ENCODE results near the gene RALGDS.
"Not testable (repeated sequence)": the region's sequence is repeated elsewhere in the genome, so short reads cannot be mapped to it uniquely, and the experiment has no call there.

The RALGDS gene

DNA sequence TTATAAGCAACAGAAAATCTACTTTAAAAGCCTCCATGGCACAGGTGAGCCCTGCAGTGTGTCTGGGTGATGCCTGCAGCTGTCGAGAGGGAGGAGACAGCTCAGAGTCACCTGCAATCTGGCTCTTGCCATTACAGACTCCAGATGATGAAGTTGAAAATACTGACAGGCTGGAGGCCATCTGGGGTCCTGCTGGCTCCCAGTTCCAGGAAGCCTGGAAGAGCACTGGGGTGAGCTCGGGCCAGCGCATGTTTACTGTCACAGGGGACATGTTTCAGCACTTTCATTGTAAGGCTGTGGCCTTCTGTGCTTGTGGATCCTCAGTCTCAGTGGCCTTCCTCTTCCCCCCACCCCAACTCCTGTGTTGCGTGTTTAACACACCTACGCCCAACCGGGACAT lies 30.9 kb downstream of the RALGDS start:
- DNase-seq (ENCODE audit: low read depth in 1 of 2, low spot score in 1 of 2), result no peak

DNA sequence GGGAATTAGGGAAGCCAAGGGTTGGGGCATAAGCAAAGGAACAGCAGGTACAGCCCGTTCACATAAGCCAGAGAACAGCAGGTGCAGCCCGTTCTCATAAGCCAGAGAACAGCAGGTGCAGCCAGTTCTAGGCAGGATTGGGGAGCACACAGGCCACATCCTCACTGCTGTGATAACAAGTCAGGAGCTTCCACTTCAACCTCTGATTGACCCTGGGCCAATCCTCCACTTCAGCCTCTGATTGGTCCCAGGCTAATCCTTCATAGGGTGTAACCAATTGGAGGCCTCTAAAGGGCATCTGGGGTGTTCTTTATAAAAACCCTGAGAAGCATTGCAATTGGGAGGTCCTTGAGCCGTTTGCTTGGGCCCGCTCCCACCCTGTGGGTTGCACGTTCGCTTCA lies 31.8 kb downstream of the RALGDS start:
- no peak for DNase-seq (ENCODE audit: low read depth in 1 of 2, low spot score in 1 of 2)

DNA sequence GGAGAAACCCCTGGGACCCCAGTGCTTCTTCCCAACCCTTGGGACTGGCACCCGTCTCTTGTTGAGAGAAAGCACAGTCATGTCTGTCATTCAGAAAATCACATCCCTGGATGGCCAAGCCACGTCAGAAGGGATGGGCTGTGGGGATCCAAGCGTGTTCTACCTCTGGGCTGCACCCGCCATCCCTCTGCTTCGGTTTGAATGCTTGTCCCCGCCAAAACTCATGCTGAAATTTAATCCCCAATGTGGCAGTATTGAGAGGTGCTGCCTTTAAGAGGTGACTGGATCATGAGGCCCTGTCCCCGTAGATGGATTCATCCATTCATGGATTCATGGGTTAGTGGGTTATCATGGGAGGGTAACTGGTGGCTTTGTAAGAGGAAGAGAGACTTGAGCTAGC lies 32.3 kb downstream of the RALGDS start:
- DNase-seq (ENCODE audit: low read depth in 1 of 2, low spot score in 1 of 2), result no peak

GRCh38 chr9:133088146-133088750 lies 32.8 kb downstream of the RALGDS start:
- DNase-seq (ENCODE audit: low read depth in 1 of 2, low spot score in 1 of 2), result no peak

DNA sequence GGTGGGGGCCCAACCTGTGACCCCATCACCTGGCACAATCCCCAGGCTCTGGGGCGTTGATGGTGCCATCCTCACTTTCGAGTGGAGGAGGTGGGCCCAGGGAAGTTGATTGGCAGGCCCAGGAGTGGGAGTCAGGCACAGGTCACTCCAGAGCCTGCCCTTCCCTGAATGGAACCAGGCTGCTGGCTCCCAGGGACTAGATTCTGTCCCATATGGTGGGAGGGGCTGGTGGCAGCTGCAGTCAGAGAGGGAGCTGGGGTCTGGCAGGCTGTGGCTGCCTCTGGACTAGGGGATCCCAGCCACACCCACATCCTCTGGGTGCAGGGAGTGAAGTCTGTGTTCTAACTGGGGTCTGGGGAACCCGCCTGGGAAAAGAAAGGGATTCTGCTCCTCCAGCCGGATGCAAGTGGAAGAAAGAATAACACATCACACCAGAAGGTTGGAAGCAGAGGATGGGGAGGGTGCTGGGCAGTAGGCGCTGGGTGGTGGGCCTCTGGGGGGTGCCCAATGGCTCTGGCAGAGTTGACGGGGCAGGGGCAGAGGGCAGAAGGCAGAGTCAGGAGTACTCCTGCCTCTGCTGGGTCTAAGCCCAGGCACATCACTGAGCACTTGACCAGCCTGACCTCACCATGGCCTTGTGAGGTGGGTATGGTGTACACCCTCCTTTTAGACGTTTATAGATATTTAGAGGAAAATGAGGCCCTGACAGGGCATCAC lies 33.5 kb downstream of the RALGDS start:
- DNase-seq (ENCODE audit: low read depth in 1 of 2, low spot score in 1 of 2), result no peak

DNA sequence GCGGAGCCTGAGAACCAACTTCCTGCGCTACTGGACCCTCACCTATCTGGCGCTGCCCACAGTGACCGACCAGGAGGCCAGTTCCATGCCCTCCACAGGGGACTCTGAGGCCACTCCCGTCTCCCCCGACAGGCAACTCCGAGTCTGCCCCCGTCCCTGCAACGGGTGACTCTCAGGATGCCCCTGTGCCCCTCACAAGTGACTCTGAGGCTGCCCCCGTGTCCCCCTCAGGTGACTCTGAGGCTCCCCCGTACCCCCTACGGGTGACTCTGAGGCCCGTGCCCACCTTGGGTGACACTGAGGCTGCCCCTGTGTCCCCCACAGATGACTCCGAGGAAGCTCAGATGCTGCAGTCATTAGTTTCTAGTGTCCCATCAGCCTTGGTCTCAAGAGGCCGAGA lies 34.1 kb downstream of the RALGDS start:
- no peak for DNase-seq (ENCODE audit: low read depth in 1 of 2, low spot score in 1 of 2)

GRCh38 chr9:133086212-133086860 lies 34.7 kb downstream of the RALGDS start:
- not testable (repeated sequence) for DNase-seq (ENCODE audit: low read depth in 1 of 2, low spot score in 1 of 2)

DNA sequence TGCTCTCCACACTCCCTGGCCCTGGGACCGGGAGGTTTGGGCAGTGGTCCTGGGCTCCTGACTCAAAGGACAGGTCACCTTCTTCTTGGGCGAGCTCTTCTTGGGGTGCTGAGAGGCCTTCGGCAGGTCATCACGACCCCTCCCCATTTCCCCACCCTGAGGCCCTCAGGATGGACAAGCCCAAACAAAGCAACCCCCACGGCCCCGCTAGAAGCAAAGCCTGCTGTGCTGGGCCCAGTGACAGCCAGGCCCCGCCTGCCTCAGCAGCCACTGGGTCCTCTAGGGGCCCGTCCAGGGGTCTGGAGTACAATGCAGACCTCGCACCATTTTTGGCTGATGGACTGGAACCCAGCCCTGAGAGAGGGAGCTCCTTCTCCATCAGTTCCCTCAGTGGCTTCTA lies 37.4 kb downstream of the RALGDS start:
- not testable (repeated sequence) for DNase-seq (ENCODE audit: low read depth in 1 of 2, low spot score in 1 of 2)

DNA sequence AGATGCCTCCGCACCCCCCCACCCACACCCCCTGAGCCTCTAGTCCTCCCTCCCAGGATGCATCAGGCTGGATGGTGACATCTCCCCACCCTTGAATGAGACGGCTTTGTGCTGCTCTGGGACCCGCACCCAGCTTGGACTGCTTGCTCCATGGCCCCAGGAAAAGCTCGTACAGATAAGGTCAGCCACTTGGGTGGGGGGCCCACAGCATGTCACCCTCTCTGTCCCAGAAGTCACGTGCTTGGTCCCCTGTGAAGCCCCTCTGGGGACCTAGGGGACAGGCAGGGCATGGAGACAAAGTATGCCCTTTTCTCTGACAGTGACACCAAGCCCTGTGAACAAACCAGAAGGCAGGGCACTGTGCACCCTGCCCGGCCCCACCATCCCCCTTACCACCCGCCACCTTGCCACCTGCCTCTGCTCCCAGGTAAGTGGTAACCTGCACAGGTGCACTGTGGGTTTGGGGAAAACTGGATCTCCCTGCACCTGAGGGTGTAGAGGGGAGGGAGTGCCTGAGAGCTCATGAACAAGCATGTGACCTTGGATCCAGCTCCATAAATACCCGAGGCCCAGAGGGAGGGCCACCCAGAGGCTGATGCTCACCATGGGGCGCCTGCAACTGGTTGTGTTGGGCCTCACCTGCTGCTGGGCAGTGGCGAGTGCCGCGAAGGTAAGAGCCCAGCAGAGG lies 38.9 kb downstream of the RALGDS start:
- not testable (repeated sequence) for DNase-seq (ENCODE audit: low read depth in 1 of 2, low spot score in 1 of 2)

GRCh38 chr9:133080786-133081779 lies 40.0 kb downstream of the RALGDS start:
- not testable (repeated sequence) for DNase-seq (ENCODE audit: low read depth in 1 of 2, low spot score in 1 of 2)

DNA sequence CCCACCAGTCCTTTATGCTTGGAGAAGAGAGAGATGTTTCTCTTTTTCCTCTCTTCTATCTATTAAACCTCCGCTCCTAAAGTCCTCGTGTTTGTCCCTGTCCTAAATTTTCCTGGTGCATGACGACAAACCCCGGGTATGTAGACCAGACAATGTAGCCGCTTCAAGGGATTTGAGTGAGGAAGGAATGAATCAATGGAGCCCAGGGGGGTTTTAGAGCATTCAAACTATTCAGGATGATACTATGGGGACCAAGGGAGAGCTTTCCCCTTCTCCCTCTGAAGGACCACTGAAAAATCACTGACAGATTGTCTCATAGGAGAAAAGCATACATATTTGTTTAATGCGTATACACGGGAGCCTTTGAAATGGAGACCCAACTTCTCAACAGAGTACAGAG lies 40.9 kb downstream of the RALGDS start:
- DNase-seq (ENCODE audit: low read depth in 1 of 2, low spot score in 1 of 2), result no peak

GRCh38 chr9:133078486-133078885 lies 42.6 kb downstream of the RALGDS start:
- DNase-seq (ENCODE audit: low read depth in 1 of 2, low spot score in 1 of 2), result no peak

DNA sequence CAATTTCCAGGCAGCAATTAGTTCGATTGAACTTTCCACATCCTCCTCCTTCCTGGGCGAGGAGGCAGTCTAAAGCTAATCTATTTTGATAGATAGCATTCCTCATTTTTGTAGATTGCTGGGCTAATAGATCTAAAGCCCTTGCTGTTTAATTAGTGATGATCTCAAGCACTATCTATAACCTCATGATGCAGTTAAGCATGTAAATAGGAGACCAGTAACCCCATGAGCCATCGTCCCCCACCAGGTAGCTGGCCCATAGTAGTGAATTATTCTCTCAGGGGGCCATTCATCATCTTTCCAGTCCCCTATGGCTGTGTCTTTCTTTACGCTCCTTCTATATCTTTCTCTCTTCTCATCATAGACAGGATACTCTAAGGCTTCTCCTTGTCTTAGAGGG lies 44.3 kb downstream of the RALGDS start:
- no peak for DNase-seq (ENCODE audit: low read depth in 1 of 2, low spot score in 1 of 2)

DNA sequence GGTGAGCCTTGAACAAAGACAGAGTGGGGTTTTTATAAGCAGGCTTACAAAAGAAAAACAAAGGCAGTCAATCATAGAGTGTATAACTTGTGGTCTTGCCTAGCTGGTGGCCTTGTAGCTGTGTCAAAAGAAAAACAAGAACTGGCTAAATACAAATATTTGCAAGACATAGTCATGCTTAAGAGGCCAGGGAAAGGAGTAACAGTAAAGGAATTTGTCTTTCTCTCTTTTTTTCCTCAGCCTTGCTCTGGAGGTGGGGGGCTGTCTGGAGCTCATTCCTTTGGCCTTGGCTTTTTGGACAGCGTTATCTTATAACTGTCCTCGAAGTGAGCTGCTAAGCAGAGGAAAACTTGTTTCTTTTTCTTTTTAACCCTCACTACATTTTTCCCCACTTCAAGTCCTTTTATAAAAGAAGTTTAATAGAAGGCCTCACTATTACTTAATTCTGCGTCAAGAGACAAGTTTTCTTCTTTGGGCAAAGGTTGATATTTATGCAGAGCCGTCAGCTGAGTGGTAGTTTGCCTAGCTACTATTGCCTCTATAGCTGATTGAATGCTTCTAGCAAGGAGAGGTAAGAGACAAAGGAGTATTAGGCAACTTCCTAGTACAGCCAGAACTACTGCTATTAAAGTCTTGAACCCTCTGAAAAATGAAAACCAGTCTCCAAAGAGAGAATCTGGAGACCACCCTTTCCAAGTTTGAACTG lies 45.0 kb downstream of the RALGDS start:
- DNase-seq (ENCODE audit: low read depth in 1 of 2, low spot score in 1 of 2), result no peak

DNA sequence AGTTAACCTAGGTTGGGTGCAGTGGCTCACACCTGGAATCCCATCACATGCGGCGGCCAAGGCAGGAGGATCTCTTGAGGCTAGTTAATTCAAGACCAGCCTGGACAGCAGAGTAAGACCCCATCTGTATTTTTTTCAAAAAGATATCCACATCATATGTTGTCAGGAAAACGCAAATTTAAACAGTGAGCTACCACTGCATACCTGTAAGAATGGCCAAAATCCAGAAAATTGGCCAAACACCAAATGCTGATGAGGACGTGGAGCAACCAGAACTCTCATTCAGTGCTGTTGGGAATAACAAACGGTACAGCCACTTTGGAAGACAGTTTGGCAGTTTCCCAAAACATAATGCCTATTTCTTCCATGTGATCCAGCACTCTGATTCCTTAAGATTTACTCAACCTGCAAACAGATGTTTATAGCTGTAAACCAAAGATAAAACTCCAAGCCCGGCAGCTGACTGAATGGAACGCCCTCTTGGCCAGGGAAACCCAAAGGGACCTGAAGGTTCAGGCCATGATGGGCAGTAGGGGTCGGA lies 46.9 kb downstream of the RALGDS start:
- DNase-seq (ENCODE audit: low read depth in 1 of 2, low spot score in 1 of 2), result no peak

- no peak for DNase-seq (ENCODE audit: low read depth in 1 of 2, low spot score in 1 of 2)
Observed at GRCh38 chr9:133073086-133074014, 47.7 kb downstream of the RALGDS start.

DNA sequence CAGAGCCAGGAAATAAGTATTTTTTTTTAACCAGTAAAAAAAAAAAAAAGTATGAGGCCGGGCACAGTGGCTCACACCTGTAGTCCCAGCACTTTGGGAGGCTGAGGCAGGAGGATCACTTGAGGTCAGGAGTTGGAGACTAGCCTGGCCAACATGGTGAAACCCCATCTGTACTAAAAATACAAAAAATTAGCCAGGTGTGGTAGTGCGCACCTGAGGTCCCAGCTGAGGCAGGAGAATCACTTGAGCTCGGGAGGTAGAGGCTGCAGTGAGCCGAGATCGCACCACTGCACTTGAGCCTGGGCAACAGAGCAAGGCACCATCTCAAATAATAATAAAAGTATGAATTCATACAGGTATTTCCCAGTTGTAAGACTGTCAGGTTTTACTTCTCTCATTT lies 48.8 kb downstream of the RALGDS start:
- DNase-seq (ENCODE audit: low read depth in 1 of 2, low spot score in 1 of 2), result not testable (repeated sequence)

DNA sequence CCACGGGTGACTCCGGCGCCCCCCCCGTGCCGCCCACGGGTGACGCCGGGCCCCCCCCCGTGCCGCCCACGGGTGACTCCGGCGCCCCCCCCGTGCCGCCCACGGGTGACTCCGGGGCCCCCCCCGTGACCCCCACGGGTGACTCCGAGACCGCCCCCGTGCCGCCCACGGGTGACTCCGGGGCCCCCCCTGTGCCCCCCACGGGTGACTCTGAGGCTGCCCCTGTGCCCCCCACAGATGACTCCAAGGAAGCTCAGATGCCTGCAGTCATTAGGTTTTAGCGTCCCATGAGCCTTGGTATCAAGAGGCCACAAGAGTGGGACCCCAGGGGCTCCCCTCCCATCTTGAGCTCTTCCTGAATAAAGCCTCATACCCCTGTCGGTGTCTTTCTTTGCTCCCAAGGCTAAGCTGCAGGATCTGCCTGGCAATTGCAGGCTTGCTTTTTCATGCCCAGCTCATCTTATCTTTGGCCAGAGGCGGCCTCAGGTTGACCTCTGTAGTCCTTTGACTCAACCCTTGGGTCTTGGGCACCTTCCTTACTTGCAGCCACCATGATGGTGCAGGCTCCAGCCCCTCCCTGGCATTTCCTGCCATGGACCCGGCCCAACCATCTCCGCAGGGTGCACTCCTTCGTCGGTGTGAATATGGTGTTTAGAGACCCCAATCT lies 49.4 kb downstream of the RALGDS start:
- no peak for DNase-seq (ENCODE audit: low read depth in 1 of 2, low spot score in 1 of 2)

Data from activated CD4-positive, alpha-beta T cell treated with anti-CD3 and anti-CD28 coated beads, Interleukin-2, amount 50 U/mL, for 24 hours (primary cell).